Activated CD4-positive, CD25-positive, alpha-beta regulatory T cell treated with anti-CD3 and anti-CD28 coated beads, Interleukin-2, amount 50 U/mL, for 24 hours (primary cell): Measurements from ENCODE around the gene CIART.
"Not testable (repeated sequence)": the region's sequence is repeated elsewhere in the genome, so short reads cannot be mapped to it uniquely, and the experiment has no call there.

Experiments
- ATAC-seq, 2 donors: fragments of 150-1000 bp; cut with Tn5 transposase; one replicate each; pipeline ENCODE4 v1.10.0; 2021; ENCODE audit warnings: mild to moderate bottlenecking in 1 of 2, moderate library complexity in 1 of 2

CIART gene, protein sequence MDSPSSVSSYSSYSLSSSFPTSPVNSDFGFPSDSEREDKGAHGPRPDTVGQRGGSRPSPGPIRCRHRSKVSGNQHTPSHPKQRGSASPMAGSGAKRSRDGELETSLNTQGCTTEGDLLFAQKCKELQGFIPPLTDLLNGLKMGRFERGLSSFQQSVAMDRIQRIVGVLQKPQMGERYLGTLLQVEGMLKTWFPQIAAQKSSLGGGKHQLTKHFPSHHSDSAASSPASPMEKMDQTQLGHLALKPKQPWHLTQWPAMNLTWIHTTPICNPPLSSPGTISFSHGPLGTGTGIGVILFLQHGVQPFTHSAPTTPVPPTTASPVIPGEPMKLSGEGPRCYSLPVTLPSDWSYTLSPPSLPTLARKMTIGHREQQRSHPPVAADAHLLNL

DNA sequence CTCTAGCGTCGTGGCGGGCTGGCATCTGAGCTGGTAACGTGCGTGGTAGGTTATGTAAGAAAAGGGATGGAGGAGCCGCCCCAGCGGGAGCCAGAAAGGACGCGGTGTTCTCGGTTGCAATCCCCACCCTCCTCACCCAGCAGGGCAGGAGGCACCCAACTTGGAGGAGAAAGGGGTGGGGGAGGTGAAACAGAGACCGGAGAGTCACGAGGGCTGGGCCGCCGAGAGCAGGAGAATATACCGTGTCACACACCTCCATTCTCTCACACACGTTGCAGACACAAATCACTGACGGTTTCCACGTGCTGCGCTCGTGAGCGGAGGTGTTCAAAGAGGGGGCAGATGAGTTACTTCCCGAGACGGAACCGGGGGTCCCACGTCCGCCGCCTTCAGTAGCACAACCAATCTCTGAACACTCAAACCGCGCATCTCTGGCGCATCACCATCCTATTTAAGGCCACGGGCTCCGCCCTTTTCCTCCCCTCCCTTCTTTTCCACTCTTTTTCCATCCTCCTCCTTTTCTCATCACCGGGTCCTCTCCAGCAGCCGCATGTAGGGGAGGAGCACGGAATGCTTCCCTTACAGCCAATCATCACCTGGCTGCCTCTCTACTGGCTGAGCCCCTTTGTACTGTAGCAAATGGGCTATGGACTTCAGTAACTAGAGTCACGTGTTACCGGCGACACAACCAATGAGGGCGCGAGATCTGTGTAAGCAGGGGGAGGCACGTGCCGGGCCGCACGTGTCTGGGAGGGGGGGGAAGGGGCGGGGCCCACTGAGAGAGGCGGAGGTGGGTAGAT lies at the start of gene CIART:
TSS of gene CIART (plus strand) at position 797 of the 800 bp plus-strand sequence. CDS start 714 bp downstream, outside the sequence.
- ATAC-seq: peak; percentile 96 to 97

DNA sequence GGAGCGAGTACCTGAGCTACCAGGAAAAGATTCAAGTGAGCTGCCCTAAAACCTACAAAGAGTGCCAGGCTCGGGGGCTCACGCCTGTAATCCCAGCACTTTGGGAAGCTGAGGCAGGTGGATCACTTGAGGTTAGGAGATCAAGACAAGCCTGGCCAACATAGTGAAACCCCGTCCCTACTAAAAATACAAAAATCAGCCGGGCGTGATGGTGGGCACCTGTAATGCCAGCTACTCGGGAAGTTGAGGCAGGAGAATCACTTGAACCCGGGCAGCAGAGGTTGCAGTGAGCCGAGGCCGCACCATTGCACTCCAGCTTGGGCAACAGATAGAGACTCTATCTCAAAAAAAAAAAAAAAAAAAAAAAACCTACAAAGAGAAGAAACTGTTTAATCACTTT lies 49.4 kb upstream of the CIART start:
- not testable (repeated sequence) for ATAC-seq

DNA sequence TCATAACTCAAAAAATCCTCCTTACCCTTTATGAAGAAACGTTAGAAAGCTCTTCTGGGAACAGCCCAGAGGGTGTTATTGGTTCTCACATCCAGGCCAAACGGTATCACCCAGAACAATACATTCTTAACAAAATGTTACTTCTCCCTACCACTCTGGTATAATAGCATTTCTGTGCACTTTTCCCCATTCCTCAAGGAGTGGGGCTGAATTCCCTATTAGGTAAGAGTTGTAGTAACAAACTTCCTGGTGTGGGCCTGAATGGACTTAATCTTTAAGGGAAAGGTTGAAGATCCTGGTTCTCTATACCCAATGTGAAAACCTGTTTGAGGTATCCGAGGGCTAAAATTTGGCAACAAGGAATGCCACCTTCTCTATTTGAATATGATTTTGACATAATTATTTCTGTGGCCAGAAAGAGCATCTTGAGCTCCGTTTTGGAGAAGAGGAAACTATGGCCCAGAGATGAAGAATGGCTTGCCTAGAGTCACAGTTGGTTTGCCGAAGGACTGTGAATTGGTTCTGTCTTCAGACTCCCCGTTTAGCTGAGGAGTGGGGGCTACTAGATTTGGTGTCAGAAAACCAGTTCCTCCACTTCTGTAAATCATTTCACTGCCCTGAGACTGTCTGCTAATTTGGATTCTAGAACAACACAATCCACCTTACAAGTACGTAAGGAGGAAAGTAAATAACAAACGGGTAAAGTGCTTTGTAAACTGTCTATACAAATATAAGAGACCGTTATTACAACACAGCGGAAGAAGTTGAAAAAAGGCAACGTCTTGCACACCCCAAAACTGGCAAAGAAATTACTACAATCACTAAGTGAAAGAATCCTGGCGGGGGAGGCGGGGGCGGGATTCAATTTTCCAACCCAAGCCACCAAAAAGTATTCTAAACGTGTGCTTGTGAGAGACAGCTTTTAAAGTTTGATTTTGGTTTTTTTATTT lies 48.7 kb upstream of the CIART start:
- ATAC-seq: no peak

DNA sequence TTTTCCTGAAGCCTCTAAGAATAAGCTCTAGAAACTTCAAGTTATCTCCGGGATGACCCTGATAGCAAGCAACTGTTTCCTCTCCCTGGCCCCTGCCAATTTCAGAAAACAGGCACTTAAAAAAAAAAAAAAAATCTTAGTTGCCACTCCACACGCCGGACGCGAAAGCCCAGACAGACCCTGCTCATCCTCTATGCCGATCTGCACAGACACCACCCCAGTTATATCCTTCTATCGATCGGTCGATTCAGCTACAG lies 48.1 kb upstream of the CIART start:
- ATAC-seq: no peak

DNA sequence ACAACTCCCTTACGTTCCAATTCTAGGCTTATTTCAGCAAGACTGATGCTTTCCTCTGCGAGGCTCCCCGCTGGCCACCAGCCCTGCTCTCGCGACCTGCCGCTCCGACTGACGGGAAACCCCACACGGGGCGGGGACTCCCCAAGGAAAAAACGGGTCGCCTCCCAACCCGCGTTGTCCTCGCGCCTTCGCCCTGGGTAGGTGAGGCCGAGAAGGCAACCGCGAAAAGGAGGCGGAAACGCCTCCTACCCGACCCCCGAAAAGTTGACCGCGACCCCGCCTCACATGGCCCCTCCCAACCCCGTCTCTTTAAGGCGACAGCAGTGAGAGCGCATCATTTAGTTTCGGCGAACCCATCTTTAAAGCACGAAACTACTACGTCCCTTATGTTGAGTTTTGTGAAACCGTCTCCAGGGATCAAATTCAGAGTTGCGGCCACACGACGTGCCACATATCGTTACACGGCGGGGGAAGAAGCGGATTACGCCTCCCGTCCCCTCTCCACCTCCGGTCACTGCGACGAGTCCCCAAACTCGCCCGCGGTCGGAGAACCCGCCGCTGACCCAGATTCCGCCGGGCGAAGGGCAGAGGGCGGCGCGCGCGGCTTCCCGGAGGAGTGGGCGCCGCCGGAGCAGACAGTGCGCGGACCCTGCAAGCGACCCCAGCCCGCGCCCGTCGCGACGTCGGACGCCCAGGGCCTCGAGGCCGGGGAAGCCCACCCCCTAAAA lies 47.6 kb upstream of the CIART start:
- peak; percentile 52 to 55 for ATAC-seq

DNA sequence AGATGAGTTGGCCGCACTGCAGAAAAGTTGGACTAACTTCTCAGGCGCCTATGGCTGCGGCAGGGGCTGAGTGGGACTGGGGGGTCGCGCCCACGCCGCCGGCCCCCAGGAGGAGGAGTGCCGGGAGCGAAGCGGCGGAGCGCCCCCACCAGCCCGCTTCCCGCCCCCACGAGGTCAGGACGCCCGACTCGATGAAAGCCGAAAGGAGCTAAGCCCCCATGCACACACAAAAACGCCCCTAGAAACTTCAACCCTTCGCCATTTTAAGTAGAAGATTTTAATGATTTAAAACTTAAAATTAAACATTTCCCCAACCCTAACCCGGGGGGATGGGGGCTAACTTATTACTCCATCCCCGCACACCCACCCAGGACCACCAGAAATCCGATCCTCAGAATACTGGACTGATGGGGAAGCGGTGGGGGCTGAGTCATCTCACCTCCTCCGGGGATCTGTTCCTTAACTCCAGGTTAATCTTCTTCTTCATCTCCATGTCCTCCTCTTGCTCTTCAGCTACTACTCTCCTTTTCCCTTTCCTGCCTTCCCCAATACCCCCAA lies 47.0 kb upstream of the CIART start:
- no peak for ATAC-seq

DNA sequence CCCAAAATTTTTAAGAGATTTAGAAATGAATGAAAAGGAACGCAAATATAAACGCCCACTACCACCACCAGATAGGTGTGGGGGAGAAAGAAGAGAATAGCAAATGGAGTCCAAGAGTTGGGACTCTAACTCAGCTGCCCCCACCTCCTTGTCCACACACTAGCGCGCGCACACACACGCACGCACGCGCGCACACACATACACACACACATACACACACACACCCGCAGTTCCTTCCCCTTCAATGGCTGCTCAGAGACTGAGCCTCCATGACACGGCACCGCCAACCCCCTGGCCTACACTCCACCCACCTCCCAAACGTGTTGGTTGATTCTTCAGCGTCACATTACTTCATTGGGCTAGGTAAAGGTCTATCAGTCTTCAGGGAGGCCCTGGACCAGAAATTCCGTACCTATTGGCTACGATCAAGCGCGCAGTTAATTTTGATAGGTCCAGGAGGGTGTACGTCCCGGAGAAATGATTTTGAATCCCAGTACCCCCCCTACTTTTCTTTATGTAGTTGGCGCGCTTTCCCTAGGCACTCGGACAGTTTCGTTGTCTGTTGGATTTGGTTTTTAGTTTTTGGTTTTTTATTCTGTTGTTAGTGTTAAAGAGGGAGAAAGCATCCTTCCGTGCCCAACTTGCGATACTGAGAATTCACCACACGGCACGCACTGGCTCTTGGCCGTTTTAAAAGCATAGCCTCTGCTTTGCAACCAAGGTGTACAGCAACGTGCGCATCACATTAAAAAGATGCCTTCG lies 46.3 kb upstream of the CIART start, which contains the start of gene ANP32E:
TSS of gene ANP32E (minus strand) at position 261 of the 762 bp plus-strand sequence. CDS start 326 bp downstream, outside the sequence.
- ATAC-seq: peak; percentile 95

DNA sequence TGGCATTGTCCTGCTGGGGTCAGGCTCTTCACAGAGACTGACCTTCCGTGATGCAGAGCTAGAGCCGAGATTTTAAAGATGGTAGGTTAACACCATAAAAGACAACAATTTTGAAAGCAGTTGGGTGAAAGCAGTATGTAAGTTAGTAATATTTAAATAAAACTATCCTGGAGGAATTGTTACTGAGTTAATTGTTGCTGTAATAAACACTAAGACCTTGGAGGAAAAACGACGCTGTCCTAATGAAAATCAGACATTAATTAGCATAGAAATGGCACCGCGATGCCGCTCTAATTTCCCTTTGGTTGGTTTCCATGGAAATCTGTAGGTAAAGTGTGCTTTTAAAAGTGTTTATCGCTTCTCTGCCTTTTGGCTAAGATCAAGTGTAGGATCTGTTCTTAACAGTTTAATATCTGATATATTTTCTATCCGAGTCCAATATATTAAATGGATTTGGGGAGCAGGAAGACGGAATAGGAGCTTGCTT lies 45.7 kb upstream of the CIART start:
- no peak for ATAC-seq

DNA sequence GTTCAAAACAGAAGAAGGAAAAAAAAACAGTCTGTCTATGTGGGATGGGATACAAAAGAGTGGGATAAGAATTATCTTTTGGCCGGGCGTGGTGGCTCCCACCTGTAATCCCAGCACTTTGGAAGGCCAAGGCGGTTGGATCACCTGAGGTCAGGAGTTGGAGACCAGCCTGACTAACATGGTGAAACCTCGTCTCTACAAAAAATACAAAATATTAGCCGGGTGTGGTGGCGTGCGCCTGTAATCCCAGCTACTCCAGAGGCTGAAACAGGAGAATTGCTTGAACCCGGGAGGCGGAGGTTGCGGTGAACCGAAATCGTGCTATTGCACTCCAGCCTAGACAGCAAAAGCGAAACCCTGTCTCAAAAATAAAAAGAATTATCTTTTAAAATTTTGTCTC lies 45.2 kb upstream of the CIART start:
- not testable (repeated sequence) for ATAC-seq

DNA sequence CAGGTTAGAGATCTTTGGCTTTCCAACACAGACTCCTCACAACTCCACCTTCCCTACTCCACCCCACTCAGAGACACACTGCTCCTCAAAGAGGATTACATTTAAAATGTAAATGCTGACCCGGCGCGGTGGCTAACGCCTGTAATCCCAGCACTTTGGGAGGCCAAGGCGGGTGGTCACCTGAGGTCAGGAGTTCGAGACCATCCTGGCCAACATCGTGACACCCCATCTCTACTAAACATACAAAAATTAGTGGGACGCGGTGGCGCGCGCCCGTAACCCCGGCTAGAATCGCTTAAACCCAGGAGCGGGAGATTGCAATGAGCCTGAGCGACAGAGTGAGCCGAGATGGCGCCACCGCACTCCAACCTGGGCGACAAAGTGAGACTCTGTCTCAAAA lies 44.6 kb upstream of the CIART start:
- ATAC-seq: no peak

DNA sequence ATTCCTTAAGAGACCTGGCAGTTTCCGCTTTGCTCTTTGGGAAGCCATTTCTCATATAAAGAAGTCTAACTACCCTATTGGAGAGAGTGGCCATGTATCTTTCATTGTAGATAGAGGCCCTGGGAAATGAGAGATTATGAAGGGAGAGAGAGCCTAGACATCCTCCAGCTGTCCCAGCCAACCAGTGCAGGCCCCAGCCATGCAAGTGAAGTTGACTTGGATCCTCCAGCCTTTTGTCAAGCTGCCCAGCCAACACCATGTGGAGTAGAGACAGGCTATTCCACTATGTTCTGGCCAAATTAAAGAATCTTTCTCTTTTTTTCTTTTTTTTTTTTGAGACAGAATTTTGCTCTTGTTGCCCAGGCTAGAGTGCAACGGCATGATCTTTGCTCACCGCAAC lies 39.4 kb upstream of the CIART start:
- no peak for ATAC-seq

DNA sequence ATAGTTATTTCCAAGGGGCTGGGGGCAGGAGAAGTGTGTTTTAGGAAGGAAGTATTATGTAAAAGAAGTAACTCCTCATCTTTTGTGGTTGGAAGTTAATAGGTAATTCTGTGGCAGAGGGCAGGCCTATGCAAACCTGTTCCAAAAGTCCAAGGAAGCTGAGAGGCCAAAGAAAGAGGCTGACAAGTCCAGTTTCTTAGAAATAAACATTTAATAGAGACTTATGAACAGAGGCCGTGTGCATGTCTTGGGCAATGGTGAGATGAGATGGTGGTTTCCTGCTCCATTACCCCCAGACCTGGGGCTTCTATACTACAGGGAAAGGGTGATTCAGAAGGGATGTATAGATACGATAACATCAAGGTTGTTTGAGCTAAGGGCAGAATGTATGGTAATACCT lies 32.4 kb upstream of the CIART start:
- no peak for ATAC-seq

DNA sequence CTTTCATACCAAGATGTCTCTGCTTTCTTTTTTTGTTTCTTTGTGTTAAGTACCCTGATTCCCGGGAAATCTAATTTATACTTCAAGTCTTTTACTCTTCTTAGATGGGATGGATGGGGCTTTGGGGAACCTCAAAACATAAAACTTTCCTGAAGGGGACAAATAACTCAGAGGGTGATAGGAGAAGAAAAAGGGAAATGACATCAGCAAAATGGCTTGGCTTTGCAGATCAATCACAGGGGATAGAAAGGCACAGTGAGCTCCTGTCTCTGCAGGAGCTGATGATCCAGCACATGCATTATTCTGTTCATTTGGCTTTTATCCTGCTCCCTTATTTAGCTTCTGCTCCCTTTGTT lies 26.2 kb upstream of the CIART start:
- no peak for ATAC-seq

DNA sequence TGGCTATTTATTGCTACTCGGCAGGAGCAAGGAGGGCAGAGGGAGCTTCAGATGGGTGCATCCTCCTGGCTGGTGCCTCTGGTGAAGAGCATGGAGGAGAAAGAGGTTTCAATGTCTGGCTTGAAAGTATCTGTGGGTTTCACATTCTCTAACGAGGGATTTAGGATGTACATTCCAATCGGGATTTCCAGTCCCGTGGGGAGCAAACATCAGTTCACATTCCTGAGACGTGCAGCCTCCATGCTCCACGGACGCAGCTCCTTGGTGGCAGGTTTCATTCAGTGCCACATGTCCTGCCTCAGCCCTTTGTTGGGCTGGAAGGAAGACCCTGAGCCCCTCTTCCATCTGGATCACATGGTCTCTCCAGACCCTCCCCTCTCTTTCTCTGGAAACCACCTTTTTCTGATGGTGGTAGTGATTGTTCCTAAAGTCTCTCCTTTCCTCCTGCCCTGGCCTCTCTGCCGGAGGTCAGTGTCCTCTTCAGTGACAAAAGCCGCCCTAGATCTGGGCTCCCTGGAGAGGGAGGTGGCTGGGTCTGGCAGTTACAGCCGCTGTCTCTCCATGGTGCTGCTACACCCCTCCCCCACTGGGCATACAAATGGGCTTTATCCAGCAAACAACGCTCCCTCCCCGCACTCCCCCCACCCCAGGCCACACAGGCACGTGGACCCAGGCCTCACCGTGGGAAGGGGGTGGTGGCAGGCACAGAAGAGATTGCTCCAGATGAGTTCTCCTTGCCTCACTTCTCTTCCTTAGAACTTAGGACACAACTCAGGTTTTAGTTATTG lies 25.6 kb upstream of the CIART start:
- ATAC-seq: no peak

DNA sequence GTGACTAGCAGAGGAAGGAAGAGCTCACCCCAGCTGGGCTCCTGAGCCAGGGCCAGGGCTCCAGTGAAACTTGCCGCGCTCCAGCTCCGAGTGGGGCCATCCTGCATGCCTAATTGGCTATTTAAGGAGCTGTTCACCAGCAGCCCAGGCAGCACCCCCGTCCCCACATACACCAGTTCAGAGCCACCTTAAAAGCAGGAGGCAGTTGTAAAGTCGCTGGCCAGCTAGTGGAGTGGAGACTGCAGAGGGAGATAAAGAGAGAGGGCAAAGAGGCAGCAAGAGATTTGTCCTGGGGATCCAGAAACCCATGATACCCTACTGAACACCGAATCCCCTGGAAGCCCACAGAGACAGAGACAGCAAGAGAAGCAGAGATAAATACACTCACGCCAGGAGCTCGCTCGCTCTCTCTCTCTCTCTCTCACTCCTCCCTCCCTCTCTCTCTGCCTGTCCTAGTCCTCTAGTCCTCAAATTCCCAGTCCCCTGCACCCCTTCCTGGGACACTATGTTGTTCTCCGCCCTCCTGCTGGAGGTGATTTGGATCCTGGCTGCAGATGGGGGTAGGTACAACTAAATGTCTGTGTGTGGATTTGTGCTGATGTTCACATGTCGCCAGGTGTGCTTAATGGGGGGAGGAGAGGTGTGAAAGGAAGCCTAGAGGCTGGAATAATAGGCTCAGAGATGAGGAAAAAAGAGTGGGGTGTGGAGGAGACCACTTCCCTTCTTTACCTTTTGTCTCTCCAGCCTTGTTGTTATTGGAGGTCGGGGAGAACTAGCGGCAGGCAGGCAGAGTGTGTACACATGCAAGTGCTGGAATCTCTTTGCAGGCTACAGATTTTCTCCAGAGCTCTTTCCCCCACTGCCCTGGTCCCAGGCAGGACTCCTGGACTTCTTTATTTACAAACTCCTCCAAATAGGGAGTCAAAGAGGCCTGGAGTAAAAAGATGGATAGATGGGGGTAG lies 24.4 kb upstream of the CIART start, which contains the start of gene CA14:
TSS of gene CA14 (plus strand) at position 151 of the 962 bp plus-strand sequence. CDS start at position 506, 355 bp downstream.
- no peak for ATAC-seq

DNA sequence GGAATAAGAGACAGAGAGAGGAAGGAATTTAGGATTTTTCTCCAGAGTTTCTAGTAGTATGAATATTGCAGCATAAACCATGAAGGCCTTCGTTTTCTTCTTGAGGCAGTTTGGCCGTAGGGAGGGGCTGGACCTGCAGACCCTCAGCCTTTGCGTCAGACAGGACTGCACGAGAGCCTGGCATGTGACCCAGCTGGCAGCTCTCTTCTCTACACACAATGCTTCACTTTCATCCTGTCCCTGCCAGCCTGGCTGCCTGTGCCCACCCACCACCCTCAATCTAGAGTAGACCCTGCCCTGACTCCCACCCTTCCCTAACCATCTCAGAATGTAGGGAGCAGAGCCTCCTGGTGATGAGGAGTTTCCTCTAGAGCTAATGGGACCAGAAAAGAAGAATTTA lies 23.1 kb upstream of the CIART start:
- no peak for ATAC-seq

DNA sequence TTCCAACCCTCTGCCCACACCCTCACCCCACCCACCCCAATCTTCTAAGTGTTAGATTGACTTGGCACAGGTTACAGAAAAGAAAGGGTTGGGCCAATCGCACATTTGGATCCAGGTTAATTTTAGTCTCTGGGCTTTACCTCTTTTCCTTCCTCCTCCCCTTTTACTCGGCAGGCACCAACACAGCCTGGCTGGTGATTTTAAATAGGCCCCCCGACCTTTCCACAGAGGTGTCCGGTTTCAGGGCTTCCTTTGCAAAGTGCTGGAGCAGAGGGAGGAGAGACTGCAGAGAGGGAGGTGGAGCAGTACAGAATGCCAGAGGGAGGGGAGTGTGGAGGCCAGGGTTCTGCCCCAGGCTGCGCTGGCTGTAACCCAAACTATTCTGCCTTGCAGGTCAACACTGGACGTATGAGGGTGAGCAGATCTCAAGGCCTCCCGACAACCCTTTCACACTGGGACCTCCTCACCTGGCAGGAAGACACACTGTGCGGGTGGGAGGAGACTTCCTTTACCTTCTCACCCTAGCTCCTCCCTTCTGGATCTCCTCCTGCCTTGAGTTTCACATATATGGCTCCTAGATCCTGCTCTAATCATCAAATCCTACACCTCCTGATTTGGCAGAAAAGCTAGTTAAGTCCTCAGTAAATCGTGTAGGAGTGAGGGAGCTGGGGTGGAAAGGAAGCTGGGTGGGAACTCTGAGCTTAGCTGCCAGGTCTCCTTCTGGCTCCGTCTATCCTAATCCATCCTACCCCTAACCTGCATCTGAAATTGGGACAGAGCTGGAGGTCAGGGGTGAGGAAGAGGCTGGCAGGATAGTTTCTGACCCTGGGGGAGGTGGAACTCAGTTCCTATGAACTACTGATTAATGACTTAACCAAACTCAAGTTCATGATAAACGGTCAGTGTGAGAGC lies 22.3 kb upstream of the CIART start:
- ATAC-seq: no peak

DNA sequence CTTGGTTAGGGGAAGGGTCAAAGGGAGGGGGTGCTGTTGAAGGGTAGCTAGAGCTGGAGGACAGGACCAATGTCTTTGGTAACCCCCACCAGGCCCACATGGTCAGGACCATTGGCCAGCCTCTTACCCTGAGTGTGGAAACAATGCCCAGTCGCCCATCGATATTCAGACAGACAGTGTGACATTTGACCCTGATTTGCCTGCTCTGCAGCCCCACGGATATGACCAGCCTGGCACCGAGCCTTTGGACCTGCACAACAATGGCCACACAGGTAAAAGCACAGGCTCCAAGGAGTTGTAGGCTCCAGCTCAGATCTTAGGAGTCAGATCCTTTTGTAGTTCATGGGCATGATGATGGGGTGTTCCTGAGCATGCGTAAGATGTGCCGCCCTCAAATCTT lies 21.0 kb upstream of the CIART start:
- no peak for ATAC-seq
